ENCODE measurements around the gene PHTF2.

GRCh38 chr7:77859343-77859742 lies 60.8 kb downstream of the PHTF2 start:
- TF ChIP-seq CTCF (IDR thresholded peaks at IDR 0.05) (no peak), POLR2A (IDR thresholded peaks at IDR 0.05) (no peak)

Data from Peyer's patch (tissue), 4 donors.